ENCODE results near the gene ZNF823. TPM values are rescaled to one million over a fixed set of nuclear protein-coding genes. Genes with fewer than 3 reads are reported as not detected.
A peak's percentile ranks its signal among the peaks of the same experiment; 100 is the strongest.

ZNF823 gene
- total and polyA plus RNA-seq, 9 of the 15 experiments (the other 6 are each of a cell fraction or from before 2014, with no cell fraction given) = 4.0 to 13.4 (median 6.1) TPM

DNA sequence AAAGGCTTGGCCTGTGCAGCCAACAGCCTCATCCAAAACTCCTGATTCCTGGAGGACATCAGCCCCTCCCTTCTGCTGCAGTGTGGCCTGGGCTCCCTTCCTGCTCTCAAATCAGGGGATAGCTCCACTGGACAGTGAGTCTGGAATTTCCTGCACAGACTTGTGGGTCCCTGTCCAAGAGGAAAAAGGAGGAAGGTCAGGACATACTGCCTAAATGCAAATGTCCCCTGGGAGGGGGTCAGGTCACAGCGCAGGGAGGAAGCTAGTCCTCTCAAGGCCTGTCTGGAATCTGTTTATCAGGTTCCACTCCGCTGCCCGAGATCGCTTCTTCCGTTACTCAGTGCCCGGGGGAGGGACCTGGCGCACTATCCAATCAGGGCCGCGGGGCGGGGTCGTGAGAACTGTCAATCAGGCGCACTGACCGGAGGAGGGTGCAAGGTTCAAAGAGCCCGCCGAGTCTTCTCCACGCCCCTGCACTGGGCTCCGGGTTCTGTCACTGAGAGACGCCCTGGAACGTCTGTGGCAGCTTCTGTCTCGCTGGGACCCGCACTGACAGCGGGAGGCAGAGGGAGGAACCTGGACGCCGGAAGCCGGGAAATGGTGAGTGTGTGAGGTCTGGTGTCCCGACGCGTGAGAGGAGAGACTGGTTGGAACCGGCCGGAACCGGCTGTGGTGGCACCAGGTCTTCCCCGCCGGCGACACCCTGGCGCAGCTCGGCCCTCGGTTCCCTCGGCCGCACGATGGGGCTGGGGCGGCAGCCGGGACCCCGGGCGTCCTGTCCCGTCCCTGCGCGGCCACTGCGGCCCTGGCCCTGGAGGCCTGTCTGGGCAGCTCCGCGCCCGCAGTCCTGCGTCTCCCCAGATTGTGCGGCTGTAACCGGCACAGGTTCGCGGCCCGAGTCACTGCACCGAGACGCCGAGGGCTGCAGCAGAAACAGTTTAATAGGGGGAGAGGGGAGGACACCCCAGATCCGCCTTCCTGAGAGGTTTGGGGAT lies 28.1 kb upstream of the ZNF823 start, which contains the start of gene ZNF441 (continued):
- TF ChIP-seq, protein P1, sequence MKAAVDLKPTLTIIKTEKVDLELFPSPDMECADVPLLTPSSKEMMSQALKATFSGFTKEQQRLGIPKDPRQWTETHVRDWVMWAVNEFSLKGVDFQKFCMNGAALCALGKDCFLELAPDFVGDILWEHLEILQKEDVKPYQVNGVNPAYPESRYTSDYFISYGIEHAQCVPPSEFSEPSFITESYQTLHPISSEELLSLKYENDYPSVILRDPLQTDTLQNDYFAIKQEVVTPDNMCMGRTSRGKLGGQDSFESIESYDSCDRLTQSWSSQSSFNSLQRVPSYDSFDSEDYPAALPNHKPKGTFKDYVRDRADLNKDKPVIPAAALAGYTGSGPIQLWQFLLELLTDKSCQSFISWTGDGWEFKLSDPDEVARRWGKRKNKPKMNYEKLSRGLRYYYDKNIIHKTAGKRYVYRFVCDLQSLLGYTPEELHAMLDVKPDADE (conservative IDR thresholded peaks at IDR 0.05; ENCODE audit: control insufficient read depth, low read depth, low read length) = peak; percentile 56
- TF ChIP-seq CSDE1 (IDR thresholded peaks at IDR 0.05) = no peak
- TF ChIP-seq TSC22D4 (tag; IDR thresholded peaks at IDR 0.05) = no peak
- no peak for TF ChIP-seq ZNF57 (CRISPR knock-in tag; IDR thresholded peaks at IDR 0.05)
- no peak for TF ChIP-seq NFIC (IDR thresholded peaks at IDR 0.05)
- TF ChIP-seq ZNF436 (CRISPR knock-in tag; IDR thresholded peaks at IDR 0.05) = no peak
- TF ChIP-seq HMG20B (CRISPR knock-in tag; IDR thresholded peaks at IDR 0.05) = no peak
- TF ChIP-seq HDGF (IDR thresholded peaks at IDR 0.05) = no peak
- TF ChIP-seq, protein P2, sequence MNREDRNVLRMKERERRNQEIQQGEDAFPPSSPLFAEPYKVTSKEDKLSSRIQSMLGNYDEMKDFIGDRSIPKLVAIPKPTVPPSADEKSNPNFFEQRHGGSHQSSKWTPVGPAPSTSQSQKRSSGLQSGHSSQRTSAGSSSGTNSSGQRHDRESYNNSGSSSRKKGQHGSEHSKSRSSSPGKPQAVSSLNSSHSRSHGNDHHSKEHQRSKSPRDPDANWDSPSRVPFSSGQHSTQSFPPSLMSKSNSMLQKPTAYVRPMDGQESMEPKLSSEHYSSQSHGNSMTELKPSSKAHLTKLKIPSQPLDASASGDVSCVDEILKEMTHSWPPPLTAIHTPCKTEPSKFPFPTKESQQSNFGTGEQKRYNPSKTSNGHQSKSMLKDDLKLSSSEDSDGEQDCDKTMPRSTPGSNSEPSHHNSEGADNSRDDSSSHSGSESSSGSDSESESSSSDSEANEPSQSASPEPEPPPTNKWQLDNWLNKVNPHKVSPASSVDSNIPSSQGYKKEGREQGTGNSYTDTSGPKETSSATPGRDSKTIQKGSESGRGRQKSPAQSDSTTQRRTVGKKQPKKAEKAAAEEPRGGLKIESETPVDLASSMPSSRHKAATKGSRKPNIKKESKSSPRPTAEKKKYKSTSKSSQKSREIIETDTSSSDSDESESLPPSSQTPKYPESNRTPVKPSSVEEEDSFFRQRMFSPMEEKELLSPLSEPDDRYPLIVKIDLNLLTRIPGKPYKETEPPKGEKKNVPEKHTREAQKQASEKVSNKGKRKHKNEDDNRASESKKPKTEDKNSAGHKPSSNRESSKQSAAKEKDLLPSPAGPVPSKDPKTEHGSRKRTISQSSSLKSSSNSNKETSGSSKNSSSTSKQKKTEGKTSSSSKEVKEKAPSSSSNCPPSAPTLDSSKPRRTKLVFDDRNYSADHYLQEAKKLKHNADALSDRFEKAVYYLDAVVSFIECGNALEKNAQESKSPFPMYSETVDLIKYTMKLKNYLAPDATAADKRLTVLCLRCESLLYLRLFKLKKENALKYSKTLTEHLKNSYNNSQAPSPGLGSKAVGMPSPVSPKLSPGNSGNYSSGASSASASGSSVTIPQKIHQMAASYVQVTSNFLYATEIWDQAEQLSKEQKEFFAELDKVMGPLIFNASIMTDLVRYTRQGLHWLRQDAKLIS (CRISPR knock-in tag; IDR thresholded peaks at IDR 0.05) = peak; percentile 60; the same call in 1 of the 2 replicates
- TF ChIP-seq FOSL1 (tag; conservative IDR thresholded peaks at IDR 0.05) = peak; percentile 33; the same call in 1 of the 2 replicates
- no peak; the same call in 1 of the 2 replicates for TF ChIP-seq NR2C2 (CRISPR knock-in tag; IDR thresholded peaks at IDR 0.05)
- peak; percentile 91 for TF ChIP-seq NR2C2 (tag; IDR thresholded peaks at IDR 0.05)
- TF ChIP-seq FOXJ2 (tag; IDR thresholded peaks at IDR 0.05) = no peak
- TF ChIP-seq, protein P3, sequence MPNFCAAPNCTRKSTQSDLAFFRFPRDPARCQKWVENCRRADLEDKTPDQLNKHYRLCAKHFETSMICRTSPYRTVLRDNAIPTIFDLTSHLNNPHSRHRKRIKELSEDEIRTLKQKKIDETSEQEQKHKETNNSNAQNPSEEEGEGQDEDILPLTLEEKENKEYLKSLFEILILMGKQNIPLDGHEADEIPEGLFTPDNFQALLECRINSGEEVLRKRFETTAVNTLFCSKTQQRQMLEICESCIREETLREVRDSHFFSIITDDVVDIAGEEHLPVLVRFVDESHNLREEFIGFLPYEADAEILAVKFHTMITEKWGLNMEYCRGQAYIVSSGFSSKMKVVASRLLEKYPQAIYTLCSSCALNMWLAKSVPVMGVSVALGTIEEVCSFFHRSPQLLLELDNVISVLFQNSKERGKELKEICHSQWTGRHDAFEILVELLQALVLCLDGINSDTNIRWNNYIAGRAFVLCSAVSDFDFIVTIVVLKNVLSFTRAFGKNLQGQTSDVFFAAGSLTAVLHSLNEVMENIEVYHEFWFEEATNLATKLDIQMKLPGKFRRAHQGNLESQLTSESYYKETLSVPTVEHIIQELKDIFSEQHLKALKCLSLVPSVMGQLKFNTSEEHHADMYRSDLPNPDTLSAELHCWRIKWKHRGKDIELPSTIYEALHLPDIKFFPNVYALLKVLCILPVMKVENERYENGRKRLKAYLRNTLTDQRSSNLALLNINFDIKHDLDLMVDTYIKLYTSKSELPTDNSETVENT (CRISPR knock-in tag; IDR thresholded peaks at IDR 0.05) = peak; percentile 49; the same call in 1 of the 2 replicates
- peak; percentile 90 for TF ChIP-seq TCF7L2 (IDR thresholded peaks at IDR 0.05; ENCODE audit: low read depth, low read length)
- TF ChIP-seq ZNF217 (CRISPR knock-in tag; IDR thresholded peaks at IDR 0.05) = no peak
- no peak for TF ChIP-seq HDAC6 (IDR thresholded peaks at IDR 0.05; ENCODE audit: low read depth, low read length)

Measured in K562 (cell line).